ENCODE data around the gene XIRP1. TPM values are rescaled to one million over a fixed set of nuclear protein-coding genes. Genes with fewer than 3 reads are reported as not detected.

Gene XIRP1
- total and polyA plus RNA-seq, 2 donors from 2014 or later = 0.09 TPM; not detected in 1

DNA sequence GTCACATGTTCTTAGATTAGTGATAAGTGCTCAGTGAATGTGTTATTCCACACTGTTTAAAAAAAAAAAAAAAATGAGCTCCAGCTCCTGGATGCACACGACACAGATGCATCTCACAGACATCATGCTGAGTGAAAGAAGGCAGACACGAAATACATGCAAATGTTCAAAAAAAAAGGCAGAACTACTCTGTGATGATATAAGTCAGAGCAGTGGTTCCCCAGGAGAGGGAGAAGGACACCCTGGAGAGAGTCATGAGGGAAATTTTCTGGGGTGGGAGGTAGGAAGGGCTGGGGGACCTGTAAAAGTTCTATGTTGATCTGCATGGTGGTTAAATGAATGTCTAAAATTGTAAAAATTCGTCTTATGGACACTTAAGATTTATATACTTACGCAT is 43.3 kb downstream of the XIRP1 start:
- DNase-seq = no peak
- no peak for FAIRE-seq
- peaks cover 0 to 25% (median 17%) of the 10 kb centered on the region in 3 donors for H3K36me3 ChIP-seq (ENCODE audit: control insufficient read depth in 2 of 3, insufficient read depth in 3 of 3, low read length in 3 of 3)
- no peaks in the 10 kb centered on the region for H3K9me3 ChIP-seq (ENCODE audit: control insufficient read depth in 2 of 3, insufficient read depth in 1 of 3, low read length in 3 of 3)
- H3K4me3 ChIP-seq (ENCODE audit: low read length in 3 of 3) = peak overlapping the region in 2 of 3 donors; percentile 2 to 40
- TF ChIP-seq, protein P1, sequence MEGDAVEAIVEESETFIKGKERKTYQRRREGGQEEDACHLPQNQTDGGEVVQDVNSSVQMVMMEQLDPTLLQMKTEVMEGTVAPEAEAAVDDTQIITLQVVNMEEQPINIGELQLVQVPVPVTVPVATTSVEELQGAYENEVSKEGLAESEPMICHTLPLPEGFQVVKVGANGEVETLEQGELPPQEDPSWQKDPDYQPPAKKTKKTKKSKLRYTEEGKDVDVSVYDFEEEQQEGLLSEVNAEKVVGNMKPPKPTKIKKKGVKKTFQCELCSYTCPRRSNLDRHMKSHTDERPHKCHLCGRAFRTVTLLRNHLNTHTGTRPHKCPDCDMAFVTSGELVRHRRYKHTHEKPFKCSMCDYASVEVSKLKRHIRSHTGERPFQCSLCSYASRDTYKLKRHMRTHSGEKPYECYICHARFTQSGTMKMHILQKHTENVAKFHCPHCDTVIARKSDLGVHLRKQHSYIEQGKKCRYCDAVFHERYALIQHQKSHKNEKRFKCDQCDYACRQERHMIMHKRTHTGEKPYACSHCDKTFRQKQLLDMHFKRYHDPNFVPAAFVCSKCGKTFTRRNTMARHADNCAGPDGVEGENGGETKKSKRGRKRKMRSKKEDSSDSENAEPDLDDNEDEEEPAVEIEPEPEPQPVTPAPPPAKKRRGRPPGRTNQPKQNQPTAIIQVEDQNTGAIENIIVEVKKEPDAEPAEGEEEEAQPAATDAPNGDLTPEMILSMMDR (IDR thresholded peaks at IDR 0.05; ENCODE audit: borderline replicate concordance, extremely low read depth, insufficient read depth) = no peak
- H3K27me3 ChIP-seq (ENCODE audit: control insufficient read depth, insufficient read depth, low read length) = no peaks in the 10 kb centered on the region
- H3K9ac ChIP-seq (ENCODE audit: low read length in 3 of 3) = peak overlapping the region in 1 of 3 donors; percentile 28
- H3K4me1 ChIP-seq (ENCODE audit: control insufficient read depth in 2 of 3, insufficient read depth in 2 of 3, low read depth in 1 of 3, low read length in 3 of 3) = peaks cover 23 to 59% (median 56%) of the 10 kb centered on the region in 3 donors
- intact Hi-C loops (cut with DNase I) = no loop called here
- peak overlapping the region; percentile 88 to 99 for H3K27ac ChIP-seq (ENCODE audit: low read depth in 2 of 2, low read length in 2 of 2)

DNA sequence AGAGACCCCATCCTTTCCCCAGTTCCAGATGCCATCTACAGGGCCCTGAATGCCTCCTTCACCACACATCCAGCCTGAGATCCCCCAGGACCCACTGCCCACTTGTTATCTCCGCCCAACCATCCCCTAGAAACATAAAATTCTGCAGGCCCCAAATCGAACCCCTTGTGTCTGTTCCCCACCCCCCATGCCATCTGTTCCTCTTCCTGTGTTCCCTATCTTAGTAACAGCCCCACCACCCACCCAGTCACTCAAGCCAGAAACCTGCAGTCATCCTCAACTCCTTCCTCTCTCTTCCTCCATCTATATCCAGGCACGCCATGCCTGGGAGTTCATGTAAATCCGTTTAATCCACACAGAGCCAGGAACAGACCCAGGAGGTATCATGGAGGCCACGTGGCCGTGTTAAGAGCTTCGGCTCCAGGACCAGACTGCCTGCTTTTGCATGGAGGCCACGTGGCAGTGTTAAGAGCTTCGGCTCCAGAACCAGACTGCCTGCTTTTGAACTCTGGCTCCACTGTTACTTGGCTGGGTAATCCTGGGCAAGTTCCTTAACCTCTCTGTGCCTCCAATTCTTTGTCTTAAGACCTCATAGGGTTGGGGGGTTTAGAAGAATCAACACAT is 43.8 kb downstream of the XIRP1 start:
- no peaks in the 10 kb centered on the region for H3K9me3 ChIP-seq (ENCODE audit: control insufficient read depth in 2 of 3, insufficient read depth in 1 of 3, low read length in 3 of 3)
- no peaks in the 10 kb centered on the region for H3K27me3 ChIP-seq (ENCODE audit: control insufficient read depth, insufficient read depth, low read length)
- H3K36me3 ChIP-seq (ENCODE audit: control insufficient read depth in 2 of 3, insufficient read depth in 3 of 3, low read length in 3 of 3) = peaks cover 0 to 31% (median 22%) of the 10 kb centered on the region in 3 donors
- no peak for FAIRE-seq
- DNase-seq = peak in 1 of 5 donors; percentile 22
- TF ChIP-seq, protein P1 (IDR thresholded peaks at IDR 0.05; ENCODE audit: borderline replicate concordance, extremely low read depth, insufficient read depth) = no peak
- H3K4me3 ChIP-seq (ENCODE audit: low read length in 3 of 3) = peak overlapping the region in 2 of 3 donors; percentile 40 to 42
- intact Hi-C loops (cut with DNase I) = no loop called here
- peak overlapping the region in 1 of 3 donors; percentile 64 for H3K9ac ChIP-seq (ENCODE audit: low read length in 3 of 3)
- H3K27ac ChIP-seq (ENCODE audit: low read depth in 2 of 2, low read length in 2 of 2) = peak overlapping the region; percentile 85 to 92
- H3K4me1 ChIP-seq (ENCODE audit: control insufficient read depth in 2 of 3, insufficient read depth in 2 of 3, low read depth in 1 of 3, low read length in 3 of 3) = peaks cover 23 to 58% (median 56%) of the 10 kb centered on the region in 3 donors

DNA sequence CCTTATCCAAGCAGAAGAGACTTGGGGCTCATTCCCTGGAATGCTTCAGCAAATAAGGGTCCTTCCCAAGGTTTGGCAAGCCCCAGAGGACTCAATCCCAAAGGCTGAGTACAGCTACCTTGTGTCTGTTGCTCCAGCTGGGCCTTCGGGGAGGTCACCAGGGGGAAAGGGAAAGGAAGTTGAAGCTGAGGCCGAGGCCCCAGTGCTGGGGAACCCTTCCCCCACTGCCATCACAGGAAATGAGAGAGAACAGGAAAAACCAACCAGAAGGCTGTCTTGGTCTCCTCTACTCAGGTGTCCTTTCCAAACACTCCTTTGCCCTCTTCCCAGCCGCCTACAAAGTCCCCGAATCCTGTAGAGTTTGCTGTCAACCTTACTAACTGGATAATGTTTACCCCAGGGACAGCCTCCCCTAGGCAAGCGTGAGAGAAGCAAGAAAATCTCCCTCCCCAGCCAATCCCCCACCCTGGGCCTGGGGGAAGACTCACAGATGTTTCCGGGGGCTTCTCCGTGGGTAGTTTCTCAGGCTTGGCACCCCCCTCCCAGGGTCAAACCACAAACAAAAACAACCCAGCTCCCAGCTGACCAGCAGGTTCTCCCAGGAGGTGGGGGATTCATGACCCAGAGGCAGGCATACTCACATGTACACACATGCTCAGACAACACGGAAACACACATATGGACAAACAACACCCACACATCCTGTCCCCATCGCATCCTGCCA is 44.5 kb downstream of the XIRP1 start:
- FAIRE-seq (no peak), DNase-seq (peak; percentile 74 to 86 (median 79))
- Histone ChIP-seq H3K4me1 (ENCODE audit: control insufficient read depth in 2 of 3, insufficient read depth in 2 of 3, low read depth in 1 of 3, low read length in 3 of 3) (peaks cover 23 to 58% (median 56%) of the 10 kb centered on the region in 3 donors), H3K27ac (ENCODE audit: low read depth in 2 of 2, low read length in 2 of 2) (peak overlapping the region; percentile 85 to 92), H3K9me3 (ENCODE audit: control insufficient read depth in 2 of 3, insufficient read depth in 1 of 3, low read length in 3 of 3) (no peaks in the 10 kb centered on the region), H3K27me3 (ENCODE audit: control insufficient read depth, insufficient read depth, low read length) (no peaks in the 10 kb centered on the region), H3K4me3 (ENCODE audit: low read length in 3 of 3) (peak overlapping the region; percentile 3 to 50 (median 40)), H3K9ac (ENCODE audit: low read length in 3 of 3) (peak overlapping the region in 2 of 3 donors; percentile 58 to 64), H3K36me3 (ENCODE audit: control insufficient read depth in 2 of 3, insufficient read depth in 3 of 3, low read length in 3 of 3) (peaks cover 5 to 37% (median 29%) of the 10 kb centered on the region in 3 donors)
- intact Hi-C loops (cut with DNase I) = no loop called here
- TF ChIP-seq, protein P1 (IDR thresholded peaks at IDR 0.05; ENCODE audit: borderline replicate concordance, extremely low read depth, insufficient read depth) = no peak

Measured in kidney (tissue), 14 donors.